GM21528 (cell line): ENCODE measurements around the gene TLCD1.
A peak's percentile ranks its signal among the peaks of the same experiment; 100 is the strongest.

Experiments
- ATAC-seq: cut with Tn5 transposase; IDR thresholded peaks from one replicate; pipeline ENCODE4 v1.9.1; 2021; ENCODE audit warnings: mild to moderate bottlenecking, moderate library complexity; ENCODE audit not compliant: unreplicated experiment, low FRiP score

The TLCD1 gene

GRCh38 chr17:28726226-28726626 is at the start of gene TLCD1:
TSS of gene TLCD1 (minus strand) at chr17:28726233. CDS start at chr17:28726097, 136 bp downstream.
- ATAC-seq = peak; percentile 14

GRCh38 chr17:28774206-28774605 is 48.2 kb upstream of the TLCD1 start:
- no peak for ATAC-seq

GRCh38 chr17:28773736-28774135 is 47.7 kb upstream of the TLCD1 start:
- no peak for ATAC-seq

DNA sequence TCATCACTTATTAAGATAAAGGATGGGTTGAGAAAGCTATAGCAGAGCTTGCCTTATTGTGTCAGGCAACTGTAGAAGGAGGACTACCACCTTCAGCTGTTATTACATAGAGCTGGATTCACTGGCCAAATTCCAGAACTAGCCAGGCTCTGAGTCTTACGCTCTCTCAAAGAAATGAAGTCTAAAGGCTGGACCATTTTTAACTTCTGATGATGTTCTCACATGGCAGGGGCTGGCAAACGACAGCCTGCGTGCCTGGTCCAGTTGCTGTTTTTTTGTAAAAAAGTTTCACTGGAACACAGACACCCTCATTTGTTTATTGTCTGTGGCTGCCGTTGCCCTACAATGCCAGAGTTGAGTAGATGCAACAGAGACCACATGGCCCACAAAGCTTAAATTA is 39.0 kb upstream of the TLCD1 start:
- ATAC-seq = no peak

DNA sequence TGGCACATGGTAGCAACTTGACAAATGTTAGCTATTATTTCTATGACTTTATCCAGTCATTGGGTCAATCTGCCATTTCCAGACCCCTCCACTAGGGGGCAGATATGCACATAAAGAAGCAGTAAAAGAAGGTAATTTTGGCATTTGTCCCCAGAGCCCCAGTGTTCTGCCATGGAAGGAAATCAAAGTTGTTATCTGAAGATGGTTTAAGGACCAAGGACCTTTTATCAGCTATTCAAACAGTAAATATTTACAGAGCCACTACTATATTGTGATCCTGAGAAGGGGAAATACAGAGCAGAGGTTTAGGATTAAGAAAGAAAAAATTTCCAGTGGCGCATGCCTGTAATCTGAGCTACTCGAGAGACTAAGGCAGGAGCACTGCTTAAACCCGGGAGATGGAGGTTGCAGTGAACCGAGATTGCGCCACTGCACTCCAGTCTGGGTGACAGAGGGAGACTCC is 37.8 kb upstream of the TLCD1 start:
- no peak for ATAC-seq

- ATAC-seq = no peak
These were observed 37.2 kb upstream of the TLCD1 start for GRCh38 chr17:28763137-28763799.

DNA sequence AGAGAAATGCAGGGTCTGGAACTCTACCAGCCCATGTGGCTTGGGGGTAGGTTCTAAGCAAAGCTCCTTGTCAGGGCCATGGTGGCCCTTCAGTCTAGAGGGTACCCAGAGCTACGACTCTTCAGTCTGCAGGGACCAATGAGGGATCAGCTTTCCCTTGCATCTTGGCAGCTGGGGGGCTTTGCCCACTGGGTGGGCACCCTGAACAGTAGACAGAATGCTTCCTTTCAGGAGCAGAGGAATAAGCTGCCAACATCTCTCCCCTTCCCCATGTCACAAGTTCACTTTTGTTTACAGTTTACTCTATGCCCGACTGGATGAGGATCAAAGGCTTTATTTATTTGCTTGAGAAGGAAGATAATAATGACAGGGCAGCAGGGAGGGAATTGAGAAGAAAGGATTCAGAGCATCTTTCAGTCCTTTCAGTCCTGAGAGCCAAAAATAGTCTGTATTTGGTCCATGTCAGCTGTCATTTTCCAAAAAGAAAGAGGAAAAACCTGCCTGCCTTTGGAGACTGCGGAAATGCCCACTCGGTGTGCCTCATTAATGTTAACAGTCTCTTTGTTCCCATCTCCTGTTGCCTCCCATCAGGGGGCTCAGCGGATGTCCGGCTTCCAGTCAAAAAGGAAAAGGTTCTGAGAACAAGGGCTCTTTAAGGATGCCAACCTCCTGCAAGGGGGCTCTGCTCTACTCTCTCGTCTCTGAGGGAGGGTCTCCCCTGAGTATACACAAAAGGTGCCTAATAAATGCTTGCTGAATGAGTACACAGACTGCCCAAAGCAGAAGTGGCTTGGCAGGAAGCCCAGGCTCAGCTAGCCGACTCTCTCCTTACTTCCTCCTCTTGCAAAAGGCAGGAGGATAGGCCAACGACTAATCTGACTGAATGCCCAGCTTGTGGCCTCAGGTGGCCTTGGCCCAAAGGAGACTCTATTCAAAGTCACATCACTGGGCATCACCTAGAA is 34.8 kb upstream of the TLCD1 start:
- ATAC-seq = no peak

DNA sequence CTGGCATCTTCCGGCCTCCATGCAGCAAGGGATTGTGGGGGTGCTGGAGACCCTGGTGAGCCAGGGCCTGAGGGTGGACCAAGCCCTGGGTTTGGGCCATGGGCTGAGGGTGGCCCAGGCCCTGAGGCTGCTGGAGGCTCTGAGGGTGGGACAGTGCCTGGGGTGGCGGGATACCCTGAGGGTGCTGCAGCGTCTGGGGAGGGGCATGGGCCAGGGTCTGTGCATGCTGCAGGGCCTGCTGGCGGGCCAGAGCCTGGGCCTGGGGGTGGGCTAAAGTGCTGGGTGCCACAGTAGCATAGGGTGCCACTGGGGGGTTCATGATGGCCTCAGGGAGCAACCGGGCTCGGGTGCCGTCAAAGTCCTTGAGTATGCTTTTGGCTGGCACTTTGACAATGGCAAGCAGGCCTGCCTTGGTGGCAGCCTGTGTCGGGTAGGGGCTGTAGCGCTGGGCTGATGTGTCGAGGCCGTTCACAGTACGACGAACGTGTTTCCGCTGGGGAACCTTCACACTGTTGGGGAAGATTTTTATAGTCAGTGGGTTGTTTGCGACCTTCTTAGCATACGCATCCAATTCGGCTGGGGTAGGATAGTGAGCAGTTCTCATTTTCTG is 33.3 kb upstream of the TLCD1 start:
- no peak for ATAC-seq

- ATAC-seq = no peak
These were observed 32.5 kb upstream of the TLCD1 start for GRCh38 chr17:28758411-28759121.

- no peak for ATAC-seq
These were observed 30.2 kb upstream of the TLCD1 start for GRCh38 chr17:28756049-28756804.

DNA sequence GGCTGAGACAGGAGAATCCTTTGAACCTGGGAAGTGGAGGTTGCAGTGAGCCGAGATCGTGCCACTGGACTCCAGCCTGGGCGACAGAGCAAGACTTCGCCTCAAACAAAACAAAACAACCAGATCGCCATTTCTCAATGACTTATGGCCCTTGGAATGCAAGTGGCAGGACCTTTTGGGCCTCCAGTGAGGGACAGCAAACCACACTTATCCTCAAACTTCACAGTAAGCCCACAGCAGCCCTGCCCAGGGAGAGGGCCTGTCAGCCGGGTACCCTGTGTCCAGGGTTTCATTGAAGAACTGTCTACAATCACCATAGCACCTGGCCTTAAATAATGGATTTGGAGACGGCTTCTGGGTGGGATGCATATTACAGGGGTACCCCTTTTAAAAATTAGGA is 29.5 kb upstream of the TLCD1 start:
- no peak for ATAC-seq

DNA sequence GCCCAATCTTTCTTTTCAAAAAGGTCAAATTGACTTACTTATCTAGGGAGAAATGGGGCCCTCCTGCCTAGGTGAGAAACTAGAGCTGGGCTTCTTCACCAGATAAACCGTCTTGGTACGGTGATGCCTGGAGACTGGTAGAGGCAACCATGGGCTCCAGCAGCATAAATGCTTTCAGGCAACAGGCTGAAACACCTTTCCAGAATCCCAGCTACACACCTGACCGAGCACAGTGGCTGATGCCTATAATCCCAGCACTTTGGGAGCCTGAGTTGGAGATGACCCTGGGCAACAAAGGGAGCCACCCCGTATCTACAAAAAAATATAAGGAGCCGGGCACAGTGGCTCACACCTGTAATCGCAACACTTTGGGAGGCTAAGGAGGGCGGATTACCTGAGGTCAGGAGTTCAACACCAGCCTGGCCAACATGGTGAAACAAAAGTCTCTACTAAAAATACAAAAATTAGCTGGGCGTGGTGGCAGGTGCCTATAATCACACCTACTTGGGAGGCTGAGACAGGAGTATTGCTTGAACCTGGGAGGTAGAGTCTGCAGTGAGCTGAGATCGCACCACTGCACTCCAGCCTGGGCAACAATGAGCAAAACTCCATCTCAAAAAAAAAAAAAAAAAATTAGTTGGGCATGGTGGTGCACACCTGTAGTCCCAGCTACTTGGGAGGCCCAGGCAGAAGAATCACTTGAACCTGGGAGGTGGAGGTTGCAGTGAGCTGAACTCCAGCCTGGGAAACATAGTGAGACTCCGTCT is 25.8 kb upstream of the TLCD1 start:
- no peak for ATAC-seq

DNA sequence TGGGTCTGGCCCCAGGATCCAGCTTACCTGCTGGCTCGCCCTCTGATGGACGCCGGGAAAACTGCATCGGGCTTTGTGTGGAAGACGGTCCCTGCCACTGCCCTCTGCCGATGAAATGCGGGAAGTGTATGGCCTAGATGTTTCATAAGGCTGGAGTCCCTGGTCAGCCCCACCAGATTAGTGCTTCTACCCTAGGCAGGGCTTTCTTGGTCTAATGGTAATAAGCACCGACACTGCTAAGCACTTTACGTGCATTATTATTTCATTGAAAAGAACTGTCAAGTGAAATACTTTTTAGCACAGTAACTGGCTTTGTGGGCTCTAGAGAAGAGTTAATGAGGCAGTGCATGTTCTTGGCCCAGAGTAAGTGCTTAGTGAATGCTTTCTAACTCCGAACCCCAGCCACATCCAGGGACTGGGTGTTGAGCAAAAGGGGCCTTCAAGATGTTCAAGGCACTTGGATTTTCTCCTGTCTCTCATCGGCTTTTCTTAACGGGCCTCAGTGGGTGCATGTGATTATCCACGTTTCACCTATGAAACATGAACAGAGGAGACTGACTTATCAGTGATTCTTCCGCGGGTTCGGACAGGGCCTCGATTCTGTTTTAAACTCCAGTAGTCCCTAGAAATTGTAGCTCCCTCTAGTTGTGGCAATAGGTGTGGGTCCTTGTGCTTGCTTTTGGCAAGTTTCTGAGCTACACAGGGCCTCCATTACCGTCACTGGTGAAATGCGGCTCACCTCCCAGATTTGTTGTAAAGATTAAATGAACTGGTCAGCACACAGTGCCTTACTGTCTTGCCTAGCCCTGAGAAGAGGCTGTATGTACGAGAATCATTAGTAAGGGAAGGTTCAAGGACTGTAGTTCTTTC is 24.4 kb upstream of the TLCD1 start:
- ATAC-seq = peak; percentile 52

DNA sequence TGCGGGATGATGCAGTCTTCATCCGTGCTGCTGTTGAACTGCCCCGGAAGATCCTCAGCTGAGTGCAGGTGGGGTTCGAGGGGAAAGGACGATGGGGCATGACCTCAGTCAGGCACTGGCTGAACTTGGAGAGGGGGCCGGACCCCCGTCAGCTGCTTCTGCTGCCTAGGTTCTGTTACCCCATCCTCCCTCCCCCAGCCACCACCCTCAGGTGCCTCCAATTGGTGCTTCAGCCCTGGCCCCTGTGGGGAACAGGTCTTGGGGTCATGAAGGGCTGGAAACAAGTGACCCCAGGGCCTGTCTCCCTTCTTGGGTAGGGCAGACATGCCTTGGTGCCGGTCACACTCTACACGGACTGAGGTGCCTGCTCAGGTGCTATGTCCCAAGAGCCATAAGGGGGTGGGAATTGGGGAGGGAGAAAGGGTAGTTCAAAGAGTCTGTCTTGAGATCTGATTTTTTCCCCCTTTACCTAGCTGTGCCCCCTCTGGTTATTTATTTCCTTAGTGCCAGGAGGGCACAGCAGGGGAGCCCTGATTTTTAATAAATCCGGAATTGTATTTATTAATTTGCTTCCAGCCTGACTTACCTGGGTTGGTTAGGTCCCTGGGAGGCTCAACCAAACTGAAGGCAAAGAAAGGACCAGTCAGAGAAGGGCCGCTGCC is 23.6 kb upstream of the TLCD1 start:
- ATAC-seq = no peak

- ATAC-seq = no peak
These were observed 23.0 kb upstream of the TLCD1 start for GRCh38 chr17:28748852-28749515.

- no peak for ATAC-seq
These were observed 22.0 kb upstream of the TLCD1 start for GRCh38 chr17:28747801-28748750.
